SK-N-SH treated with all-trans-retinoic acid at 6 μM for 48 hours (cell line): ENCODE results near the gene FAM117A.

Experiments used
- ARNTL ChIP-seq: fragments of 450-650 bp; formaldehyde crosslinking; IDR thresholded peaks from 2 replicates; pipeline ENCODE4 v1.5.0; 2020; ENCODE audit warnings: low read depth, mild to moderate bottlenecking, moderate library complexity, borderline replicate concordance
- BACH2 ChIP-seq: fragments of 250-450 bp; sonication (Bioruptor Pico); IDR thresholded peaks from 2 replicates; pipeline ENCODE4 v1.9.0; 2021; ENCODE audit warnings: mild to moderate bottlenecking, borderline replicate concordance
- CREB5 ChIP-seq: fragments of 250-450 bp; sonication (Bioruptor Pico); IDR thresholded peaks from 2 replicates; pipeline ENCODE4 v1.5.1; 2020; ENCODE audit warnings: low read depth, mild to moderate bottlenecking, moderate library complexity
- CSRNP3 ChIP-seq: fragments of 250-450 bp; sonication (Bioruptor Pico); IDR thresholded peaks from 2 replicates; pipeline ENCODE4 v1.5.1; 2021; ENCODE audit warnings: mild to moderate bottlenecking, moderate library complexity
- ESRRG ChIP-seq: fragments of 250-450 bp; sonication (Bioruptor Pico); IDR thresholded peaks from 2 replicates; pipeline ENCODE4 v1.6.1; 2021; ENCODE audit warnings: mild to moderate bottlenecking
- GLIS3 ChIP-seq: fragments of 250-450 bp; sonication (Bioruptor Pico); IDR thresholded peaks from 2 replicates; pipeline ENCODE4 v1.5.0; 2020; ENCODE audit warnings: mild to moderate bottlenecking, moderate library complexity
- PATZ1 ChIP-seq: fragments of 250-450 bp; sonication (Bioruptor Pico); IDR thresholded peaks from 2 replicates; pipeline ENCODE4 v1.8.0; 2020; ENCODE audit warnings: mild to moderate bottlenecking, moderate library complexity, borderline replicate concordance
- POU6F1 ChIP-seq: fragments of 250-450 bp; sonication (Bioruptor Pico); IDR thresholded peaks from 2 replicates; pipeline ENCODE4 v1.8.0; 2021; ENCODE audit warnings: low read depth, mild to moderate bottlenecking, moderate library complexity, borderline replicate concordance
- PPARA ChIP-seq: fragments of 250-450 bp; sonication (Bioruptor Pico); IDR thresholded peaks from 2 replicates; pipeline ENCODE4 v1.5.0; 2020; ENCODE audit warnings: mild to moderate bottlenecking, borderline replicate concordance
- RARB ChIP-seq: fragments of 250-450 bp; sonication (Bioruptor Pico); IDR thresholded peaks from 2 replicates; pipeline ENCODE4 v1.8.0; 2021; ENCODE audit warnings: mild to moderate bottlenecking, moderate library complexity
- SNAI2 ChIP-seq: fragments of 250-450 bp; sonication (Bioruptor Pico); IDR thresholded peaks from 2 replicates; pipeline ENCODE4 v1.5.0; 2020; ENCODE audit warnings: mild to moderate bottlenecking, moderate library complexity
- TCF4 ChIP-seq: fragments of 250-450 bp; sonication (Bioruptor Pico); IDR thresholded peaks from 2 replicates; pipeline ENCODE4 v1.8.0; 2021; ENCODE audit warnings: mild to moderate bottlenecking, moderate library complexity, borderline replicate concordance
- ZFP3 ChIP-seq: fragments of 250-450 bp; sonication (Bioruptor Pico); IDR thresholded peaks from 2 replicates; pipeline ENCODE4 v1.5.0; 2020; ENCODE audit warnings: mild to moderate bottlenecking, moderate library complexity
- ZNF8 ChIP-seq: fragments of 450-650 bp; formaldehyde crosslinking; IDR thresholded peaks from 2 replicates; pipeline ENCODE4 v1.5.0; 2020; ENCODE audit warnings: mild to moderate bottlenecking, moderate library complexity

- TF ChIP-seq PPARA (CRISPR knock-in tag) (no peak), POU6F1 (CRISPR knock-in tag) (no peak), RARB (CRISPR knock-in tag) (no peak), GLIS3 (CRISPR knock-in tag) (no peak), BACH2 (no peak), SNAI2 (no peak), ESRRG (no peak), PATZ1 (no peak), ZFP3 (CRISPR knock-in tag) (no peak), CSRNP3 (CRISPR knock-in tag) (no peak), CREB5 (CRISPR knock-in tag) (no peak), ZNF8 (CRISPR knock-in tag) (no peak), TCF4 (CRISPR knock-in tag) (no peak), ARNTL (no peak)
Measured at GRCh38 chr17:49703557-49704277, 60.2 kb downstream of the FAM117A start.
